ENCODE results near the gene CALHM1.

The CALHM1 gene

DNA sequence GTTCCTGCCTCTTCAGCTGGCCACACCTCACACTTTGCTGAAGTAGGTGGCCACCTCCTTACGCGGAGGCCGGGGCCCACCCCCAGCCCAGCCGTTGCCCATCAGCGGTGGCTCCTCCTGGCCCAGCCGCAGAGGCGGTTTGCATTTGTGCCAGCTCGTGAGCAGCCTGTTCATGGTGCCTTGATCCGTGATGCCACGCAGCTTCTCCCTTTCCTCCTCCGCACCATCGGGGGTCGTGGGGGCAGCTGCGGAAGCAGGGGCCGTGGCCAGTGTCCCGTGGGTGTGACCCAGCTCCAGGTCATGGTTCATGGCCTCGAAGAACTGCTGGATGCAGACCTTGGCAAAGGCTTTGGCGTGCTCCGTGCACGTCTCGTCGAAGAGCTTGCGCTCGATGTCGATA, 3.5 kb downstream of the CALHM1 start:
- DNase-seq (ENCODE audit: low spot score), result no peak

DNA sequence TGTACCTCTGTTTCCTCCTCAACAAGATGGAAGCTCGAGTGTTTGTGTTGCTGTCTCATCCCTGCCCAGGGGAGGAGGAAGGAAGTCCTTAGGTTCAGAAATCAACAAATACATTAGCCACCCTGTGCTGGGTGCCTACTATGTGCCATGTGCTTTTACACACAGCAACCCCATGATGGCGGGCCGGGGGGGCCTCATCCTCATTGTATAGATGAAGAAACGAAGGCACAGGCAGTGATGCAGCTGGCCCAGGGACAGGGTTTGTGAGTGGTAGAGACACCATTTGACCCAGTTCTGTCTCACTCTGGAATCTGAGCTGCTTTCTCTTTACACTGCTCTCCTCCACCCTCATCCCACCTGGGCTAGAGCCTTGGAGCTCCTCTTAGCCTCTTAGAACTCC, 4.7 kb downstream of the CALHM1 start:
- DNase-seq (ENCODE audit: low spot score), result no peak

DNA sequence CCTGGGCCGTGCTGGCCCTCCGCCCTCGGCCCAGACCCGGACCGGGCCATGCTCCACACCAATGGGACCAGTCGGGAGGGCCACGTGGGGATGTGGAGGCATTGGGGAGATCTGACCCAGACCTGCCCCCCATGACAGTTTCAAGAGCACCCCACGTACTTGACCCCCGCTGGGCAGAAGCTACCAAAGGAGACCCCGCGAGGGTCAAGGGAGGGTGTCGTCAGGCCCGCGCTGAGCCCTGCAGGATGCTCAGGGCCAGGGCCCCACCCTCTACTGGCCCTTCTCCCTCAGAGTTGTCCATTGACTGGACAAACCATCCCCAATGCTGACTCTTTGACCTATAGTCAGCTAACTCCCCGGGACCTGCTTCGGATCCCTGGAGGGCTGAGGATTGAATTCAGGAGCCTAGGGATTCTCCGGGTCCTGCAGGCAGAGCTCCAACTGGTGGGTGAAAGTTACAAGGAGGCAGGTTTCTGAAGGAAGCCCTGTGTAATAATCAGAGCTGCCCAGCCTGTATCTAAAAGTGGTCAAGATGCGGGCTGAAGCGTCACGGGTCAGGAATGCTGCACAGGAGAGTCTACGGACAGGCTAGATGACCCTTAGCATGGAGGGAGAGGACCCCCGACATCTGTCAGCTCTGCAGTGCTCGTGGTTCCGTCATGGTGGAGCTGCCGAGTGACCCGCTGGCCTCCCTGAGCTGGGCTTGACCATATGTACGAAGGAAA, 6.0 kb downstream of the CALHM1 start:
- no peak for DNase-seq (ENCODE audit: low spot score)

DNA sequence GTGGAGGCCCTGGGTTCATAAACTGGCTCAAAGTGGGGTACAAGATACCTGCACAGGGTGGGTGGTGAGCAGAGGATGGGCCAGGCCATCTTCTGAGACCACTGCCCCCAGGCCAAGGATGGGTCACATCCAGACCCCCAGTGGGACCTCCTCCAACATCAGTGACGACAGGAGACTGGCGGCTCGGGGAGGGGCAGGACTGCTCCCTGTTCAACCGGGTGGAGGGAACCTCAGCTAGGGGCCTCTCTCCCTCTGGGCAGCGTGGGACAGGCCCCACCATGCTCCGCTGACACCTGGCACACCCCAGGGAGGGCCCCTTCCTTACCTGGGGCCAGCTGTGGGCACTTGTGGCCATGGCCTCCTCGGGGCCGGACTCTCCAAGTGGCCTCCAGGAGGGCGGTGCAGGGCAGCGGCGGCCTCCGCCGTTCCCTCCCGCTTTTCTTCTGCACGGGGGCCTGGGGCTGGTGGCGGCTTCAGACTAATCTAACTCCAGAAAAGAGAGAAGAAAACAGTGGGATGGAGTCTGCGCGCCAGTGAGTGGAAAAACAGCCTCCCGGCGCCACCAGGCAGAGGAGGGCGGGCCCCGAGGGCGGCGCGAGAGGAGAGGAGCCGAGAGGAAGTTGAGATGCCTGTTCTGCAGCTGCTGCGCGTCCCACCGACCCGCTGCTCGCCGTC, 6.7 kb downstream of the CALHM1 start, which contains the start of gene CALHM2:
Gene CALHM2 (minus strand): TSS at position 540 of the 675 bp plus-strand sequence. CDS start 2,429 bp downstream, outside the sequence.
- peak; percentile 92 for DNase-seq (ENCODE audit: low spot score)

DNA sequence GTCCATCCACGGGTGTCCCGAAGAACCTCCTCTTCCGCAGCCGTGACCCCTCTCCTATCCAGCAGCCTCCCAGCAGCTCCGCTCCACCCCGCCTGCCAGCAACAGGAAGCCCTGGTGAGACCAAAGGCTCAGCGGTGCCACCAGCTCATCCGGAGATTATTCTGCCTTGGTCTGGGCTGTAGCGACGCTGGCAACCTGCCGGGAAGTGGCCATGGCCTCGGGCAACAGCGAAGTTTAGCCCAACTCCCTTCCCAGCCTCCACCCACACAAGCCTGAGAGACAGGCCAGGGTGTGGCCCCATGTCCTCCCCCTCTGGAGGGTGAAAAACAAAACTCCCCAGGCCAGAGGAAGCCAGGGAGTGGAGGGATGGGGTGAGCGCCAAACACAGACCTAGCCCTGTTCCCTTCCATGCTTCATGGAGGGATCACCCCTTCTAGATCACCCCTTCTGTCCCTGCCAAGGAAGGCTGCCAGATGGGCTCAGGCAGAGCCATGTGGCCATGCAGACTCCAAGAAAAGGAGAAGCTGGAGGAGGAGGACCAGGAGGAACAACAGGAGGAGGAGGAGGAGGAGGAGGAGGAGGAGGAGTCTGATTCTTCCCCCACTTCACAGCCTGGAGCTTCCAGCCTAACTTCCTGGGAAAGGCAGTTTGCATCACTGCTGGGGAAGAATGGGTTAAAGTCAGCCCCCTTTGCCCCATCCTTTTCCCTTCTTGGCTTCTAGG, 7.4 kb downstream of the CALHM1 start:
- DNase-seq (ENCODE audit: low spot score), result peak; percentile 86

DNA sequence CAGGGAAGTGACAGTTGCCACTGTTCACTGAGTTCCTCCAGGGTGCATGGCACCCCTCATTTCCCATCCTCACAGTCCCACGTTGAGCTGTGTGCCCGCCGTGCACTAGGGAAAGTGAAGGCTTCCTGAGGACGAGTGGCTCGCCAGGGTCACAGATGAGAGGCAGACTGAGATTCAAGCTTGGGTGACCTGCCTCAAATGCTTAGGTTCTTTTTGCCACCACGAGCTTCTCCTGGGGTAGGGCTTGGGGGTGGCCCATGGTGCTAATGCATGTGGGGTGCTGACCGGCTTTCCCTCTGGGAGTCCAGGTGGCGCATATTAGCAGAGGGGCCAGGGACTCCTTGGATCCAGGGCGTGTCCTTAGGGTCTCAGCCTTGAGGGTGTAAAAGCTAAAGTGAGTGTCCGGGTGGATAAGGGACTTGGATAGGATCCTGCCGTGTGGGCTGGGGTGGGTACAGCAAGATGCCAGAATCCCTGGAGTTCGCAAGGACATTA, 8.5 kb downstream of the CALHM1 start:
- DNase-seq (ENCODE audit: low spot score), result no peak

DNA sequence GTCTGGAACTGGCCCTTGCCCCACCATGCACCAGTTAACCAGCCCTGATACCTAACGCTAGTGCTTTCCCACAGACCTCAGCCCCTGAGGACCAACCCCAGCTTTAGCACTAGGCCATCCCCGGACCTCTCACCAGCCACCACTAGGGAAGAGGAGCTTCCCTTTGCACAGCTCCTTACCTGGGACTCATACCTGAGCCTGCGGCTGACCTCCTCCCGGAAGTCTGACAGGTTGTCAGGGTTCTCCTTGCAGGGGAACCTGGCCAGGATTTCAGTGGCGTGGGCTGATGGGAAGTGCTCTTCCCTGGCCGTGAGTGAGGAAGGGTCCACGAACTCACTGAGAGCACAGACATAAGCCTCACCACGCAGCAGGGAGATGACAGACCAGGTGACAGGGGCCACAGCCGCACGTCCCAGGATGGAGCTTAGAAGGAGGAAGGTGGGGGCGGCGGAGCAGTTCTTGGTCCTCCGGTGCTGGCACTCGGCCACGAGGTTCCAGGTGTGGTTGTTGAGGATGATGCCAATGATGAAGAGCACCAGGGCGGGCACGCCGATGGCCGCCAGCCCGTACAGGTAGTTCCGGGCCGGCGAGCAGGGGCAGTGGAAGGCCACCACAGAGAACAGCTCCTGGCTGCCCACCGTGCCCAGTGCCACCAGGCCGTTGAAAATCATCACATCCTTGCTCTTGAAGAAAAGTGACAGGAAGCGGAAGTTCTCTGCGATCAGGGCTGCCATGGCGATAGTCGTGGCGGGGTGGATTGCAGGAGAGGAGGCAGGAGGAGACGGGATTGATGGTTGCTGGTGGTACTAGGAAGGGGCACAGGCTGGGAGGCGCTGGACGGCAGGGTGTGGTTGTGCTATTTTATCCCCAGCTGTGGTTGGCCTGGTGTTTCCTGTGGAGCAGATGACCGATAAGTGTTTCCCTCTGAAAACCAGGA, 9.2 kb downstream of the CALHM1 start:
- no peak for DNase-seq (ENCODE audit: low spot score)

DNA sequence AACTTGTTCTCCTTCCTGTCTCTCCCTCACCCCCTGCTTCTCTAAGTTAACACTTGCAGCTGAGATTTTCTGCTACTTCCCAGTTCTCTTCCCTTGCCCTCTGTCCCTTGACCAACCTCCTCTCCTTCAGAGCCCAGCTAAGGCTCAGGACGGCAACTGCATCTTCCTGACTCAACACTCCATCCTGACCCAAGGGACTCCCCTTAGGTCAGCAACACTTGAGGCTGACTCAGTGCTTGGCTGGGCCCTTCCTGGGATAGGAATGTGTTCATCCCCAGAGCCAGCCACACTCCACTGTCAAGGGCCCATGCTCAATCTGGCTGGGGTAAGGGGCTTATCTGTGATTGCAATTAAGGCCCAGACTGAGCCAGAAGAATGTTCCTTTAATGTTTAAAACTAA, 10.0 kb downstream of the CALHM1 start:
- DNase-seq (ENCODE audit: low spot score), result peak; percentile 94

DNA sequence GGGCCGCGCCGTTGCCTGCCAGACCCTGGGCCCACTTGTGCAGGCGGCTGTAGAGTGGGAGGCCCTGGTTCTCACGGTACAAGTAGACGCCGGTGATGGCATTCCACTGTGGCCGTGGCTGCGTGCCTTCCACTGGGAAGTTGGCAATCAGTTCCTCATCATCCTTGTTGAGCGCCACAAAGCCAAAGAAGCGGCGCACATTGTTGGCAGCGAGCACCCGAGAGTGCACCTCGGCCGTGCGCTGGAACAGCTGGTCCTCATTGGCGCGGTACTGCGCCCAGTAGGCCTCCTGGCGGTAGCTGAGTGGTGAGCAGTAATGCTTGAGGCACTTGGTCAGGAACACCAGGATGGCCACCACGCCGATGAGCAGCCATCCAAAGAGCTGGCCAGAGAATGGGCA, 11.5 kb downstream of the CALHM1 start:
- no peak for DNase-seq (ENCODE audit: low spot score)

DNA sequence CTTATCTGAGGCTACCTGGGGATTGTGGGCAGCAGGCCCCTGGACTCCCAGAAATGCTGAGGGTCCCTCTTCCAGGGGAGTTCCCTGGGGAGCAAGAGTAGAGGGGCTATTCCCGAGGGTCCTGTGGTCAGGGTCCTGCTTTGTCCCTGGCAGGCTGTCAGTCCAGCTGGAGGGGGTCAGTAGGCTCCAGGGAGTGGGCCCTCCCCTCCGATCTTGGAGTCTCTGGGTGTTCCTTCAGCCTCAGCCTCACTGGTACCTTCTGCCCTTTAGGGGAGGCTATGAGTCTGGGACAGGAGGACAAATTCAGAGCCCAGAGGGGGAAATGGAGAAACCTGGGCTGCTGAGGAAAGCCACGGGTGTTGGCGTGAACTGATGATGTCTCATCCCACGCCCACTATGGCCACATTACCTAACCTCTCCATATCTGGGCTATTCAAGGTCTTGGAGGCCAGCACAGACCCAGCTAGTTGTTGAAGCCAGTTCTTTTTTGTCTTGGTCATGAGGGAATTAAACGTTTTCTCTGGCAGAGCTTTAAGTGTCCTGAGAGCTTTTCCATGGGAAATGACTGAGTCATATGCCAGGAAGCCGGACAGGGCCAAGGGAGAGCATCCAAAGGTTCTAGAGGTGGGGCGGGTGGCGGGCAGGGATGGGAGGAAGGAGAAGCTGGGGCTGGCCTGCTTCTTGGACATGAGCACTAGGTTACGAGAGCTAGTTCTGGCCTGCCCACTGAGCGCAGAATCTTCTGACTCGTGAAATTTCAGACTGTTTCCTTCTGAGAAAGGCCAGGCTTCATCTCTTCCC, 12.7 kb downstream of the CALHM1 start:
- peak; percentile 75 for DNase-seq (ENCODE audit: low spot score)

DNA sequence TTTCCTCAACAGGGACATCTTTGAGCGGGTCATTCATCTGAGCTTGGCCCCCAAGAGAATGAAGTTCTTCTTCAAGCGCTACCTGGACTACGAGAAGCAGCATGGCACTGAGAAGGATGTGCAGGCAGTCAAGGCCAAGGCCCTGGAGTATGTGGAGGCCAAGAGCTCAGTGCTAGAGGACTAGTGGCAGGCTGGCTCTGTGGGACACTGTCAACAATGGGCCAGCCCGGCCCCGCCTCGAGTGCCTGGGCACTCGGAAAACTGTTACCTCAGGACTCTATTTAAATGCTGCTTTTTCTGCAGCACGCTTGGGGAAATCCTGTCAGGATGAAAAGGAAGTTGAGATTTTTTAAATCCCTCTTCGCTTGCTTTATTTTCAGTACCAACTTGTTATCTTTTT, 13.3 kb downstream of the CALHM1 start:
- no peak for DNase-seq (ENCODE audit: low spot score)

DNA sequence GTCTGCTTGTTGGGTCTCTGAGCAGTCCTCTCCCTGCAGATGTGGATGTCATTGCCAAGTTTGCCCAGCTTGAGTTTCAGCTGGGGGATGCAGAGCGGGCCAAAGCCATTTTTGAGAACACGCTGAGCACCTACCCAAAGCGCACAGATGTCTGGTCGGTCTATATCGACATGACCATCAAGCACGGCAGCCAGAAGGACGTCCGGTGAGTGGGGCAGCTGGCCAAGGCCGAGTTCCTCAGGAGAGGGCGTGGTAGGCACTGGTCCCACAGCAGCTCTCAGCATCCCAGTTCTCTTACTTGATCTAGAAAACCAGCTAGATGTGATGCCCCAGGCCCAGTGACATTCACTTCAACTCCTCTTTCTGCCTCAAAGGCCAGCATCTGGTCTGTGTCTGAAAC, 14.2 kb downstream of the CALHM1 start:
- DNase-seq (ENCODE audit: low spot score), result no peak

DNA sequence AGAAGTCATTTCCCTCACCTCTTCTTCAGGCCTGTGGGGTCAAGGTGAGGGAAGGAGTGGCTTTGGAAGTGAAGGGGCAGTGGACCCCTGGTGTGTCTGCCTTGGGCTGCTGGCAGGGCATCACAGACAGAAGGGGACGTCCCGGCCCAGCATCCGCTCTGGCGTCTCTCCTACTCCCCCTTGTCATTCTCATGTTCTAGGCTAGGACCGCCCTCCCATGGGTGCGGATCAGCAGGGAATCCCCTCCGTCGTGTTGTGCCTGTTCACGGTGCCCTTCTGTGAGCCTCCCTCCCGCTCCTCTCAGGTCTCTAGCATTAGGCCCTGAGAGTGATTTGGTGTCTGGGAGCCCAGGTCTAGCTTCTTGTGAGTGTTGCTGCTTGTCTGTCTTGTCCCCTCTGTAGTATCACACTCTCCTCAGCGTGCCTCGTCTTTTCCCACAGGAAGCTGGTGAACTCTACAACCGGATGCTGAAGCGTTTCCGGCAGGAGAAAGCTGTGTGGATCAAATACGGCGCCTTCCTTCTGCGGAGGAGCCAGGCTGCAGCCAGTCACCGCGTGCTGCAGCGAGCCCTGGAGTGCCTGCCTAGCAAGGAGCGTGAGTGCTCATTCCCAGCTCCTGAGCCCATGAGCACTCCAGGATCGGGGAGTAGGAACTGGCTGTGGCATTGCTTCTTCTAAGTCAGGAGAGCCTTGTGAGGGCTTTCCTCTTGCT, 15.1 kb downstream of the CALHM1 start:
- DNase-seq (ENCODE audit: low spot score), result no peak

DNA sequence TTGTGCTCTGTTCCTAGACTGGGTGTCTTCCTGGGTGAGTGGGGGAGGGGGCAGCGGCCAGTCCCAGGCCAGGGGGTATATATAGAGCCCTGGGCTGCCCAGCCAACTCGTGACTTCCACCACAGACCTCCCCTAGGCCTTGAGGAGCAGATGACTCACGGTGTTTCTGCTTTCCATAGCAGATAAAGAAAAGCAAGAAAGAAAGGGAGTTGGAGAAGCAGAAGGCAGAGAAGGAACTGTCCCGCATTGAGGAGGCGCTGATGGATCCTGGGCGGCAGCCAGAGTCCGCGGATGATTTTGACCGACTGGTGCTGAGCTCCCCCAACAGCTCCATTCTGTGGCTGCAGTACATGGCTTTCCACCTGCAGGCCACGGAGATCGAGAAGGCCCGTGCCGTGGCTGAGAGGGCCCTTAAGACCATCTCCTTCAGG, 16.7 kb downstream of the CALHM1 start:
- no peak for DNase-seq (ENCODE audit: low spot score)

DNA sequence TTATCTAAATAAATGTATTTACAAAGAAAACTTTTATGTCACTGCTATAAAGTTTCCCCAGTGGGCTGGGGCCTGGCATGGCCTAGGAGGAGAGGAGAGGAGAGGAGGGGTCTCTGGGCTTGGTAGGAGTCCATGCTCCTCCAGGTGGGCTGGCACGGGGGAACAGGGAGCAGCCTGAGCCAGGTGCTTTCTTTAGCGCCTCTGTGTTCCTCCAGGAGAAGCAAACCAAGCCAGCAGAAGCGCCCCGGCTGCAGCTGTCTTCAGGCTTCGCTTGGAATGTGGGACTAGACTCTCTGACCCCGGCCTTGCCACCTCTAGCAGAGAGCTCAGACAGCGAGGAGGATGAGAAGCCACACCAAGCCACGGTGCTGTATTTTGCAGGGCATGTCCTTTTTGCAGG, 17.1 kb downstream of the CALHM1 start:
- DNase-seq (ENCODE audit: low spot score), result no peak

DNA sequence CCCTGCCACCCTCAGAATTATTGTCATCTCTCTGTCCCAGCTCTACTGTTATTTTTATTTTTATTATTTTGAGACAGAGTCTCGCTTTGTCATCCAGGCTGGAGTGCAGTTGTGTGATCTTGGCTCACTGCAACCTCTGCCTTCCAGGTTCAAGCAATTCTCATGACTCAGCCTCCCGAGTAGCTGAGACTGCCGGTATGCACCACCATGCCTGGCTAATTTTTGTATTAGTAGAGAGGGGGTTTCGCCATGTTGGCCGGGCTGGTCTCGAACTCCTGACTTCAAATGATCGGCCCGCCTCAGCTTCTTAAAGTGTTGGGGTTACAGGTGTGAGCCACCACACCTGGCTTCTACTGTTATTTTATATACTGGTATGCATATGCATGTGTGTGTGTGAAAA, 17.5 kb downstream of the CALHM1 start:
- DNase-seq (ENCODE audit: low spot score), result no peak

DNA sequence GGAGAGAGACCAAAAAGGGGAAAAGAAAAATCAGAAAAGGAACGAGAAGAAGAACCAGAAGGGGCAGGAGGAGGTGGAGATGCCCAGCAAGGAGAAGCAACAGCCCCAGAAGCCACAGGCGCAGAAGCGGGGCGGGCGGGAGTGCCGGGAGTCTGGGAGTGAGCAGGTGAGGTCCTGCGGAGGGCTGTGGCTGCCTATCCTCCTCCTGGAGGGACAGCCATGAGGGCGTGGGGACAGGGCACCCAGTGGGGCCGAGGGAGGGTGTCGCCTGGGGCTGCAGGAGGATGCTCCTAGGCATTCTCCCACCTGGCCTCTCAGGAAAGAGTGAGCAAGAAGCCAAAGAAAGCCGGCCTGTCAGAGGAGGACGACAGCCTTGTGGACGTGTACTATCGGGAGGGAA, 18.3 kb downstream of the CALHM1 start:
- DNase-seq (ENCODE audit: low spot score), result no peak

DNA sequence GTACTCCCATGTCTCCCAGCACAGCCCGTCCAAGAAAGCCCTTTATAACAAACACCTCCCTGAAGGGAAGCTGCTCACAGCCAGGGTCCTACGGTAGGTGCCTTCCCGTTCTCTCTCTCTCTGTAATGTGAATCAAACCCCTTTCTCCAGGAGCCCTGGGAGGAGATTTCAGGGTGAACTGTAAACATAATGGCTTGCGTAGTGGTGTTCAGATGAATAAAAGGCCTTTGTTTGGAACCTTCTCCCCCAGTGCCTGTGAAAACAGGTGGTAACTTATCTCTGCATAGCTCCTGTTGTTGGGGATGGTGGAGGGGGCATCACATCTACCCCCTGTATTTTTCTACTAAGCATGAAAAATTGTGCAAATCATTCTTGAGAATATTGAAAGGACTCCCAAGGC, 18.9 kb downstream of the CALHM1 start:
- DNase-seq (ENCODE audit: low spot score), result no peak

DNA sequence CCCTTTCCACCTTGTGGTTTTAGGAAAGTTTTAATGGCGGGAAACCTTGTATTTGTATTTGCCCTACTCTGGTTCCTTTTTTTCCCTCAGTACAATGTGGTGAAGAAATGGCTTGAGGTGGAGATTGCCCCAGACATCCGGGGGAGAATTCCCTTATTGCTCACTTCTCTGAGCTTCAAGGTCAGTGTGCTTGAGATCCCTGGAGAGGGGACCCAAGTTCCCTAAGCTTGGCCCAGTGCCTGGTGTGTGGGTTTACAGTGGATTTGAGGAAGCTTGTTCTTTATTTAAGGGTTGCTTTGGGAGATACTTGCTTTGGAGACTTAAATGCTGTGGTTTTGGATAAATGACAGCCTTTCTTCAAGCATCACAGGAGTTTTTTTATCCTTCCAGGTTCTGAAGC, 24.8 kb downstream of the CALHM1 start:
- DNase-seq (ENCODE audit: low spot score), result no peak

DNA sequence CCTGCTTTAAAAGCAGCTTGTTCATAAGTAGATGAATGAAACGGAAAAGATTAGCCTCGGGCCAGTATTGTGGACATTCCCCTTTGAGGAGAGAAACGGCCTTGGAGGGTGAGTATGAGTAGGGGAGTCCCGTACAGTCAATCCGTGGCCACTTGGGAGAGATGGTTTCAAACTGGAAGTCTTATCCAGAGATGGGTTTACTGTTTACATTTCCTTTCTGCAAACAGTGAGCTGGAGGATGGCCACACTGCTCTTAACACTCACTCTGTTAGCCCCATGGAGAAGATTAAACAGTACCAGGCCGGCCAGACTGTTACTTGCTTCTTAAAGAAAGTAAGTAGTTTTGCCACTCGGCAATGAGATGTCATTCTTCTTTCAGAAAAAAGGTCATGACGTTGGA, 26.8 kb downstream of the CALHM1 start:
- DNase-seq (ENCODE audit: low spot score), result no peak
